DMS53 treated with DMSO at 0.1 percent for 48 hours (cell line): Measurements from ENCODE around the gene KRTAP4-4.
"Not testable (repeated sequence)": the region's sequence is repeated elsewhere in the genome, so short reads cannot be mapped to it uniquely, and the experiment has no call there.

Experiments used
- DNase-seq: peaks from one replicate; lab custom pipeline; 2025; ENCODE audit not compliant: unreplicated experiment; lab: John Stamatoyannopoulos, UW

The KRTAP4-4 gene

GRCh38 chr17:41148971-41149651 lies 11.4 kb downstream of the KRTAP4-4 start:
- DNase-seq = not testable (repeated sequence)

- DNase-seq = no peak
Measured at GRCh38 chr17:41147531-41148204, 12.9 kb downstream of the KRTAP4-4 start.

- DNase-seq = no peak
Measured at GRCh38 chr17:41145261-41145660, 15.3 kb downstream of the KRTAP4-4 start.

- no peak for DNase-seq
Measured at GRCh38 chr17:41144846-41145245, 15.7 kb downstream of the KRTAP4-4 start.

- no peak for DNase-seq
Measured at GRCh38 chr17:41141361-41141760, 19.2 kb downstream of the KRTAP4-4 start.

- no peak for DNase-seq
Measured at GRCh38 chr17:41140360-41141131, 20.0 kb downstream of the KRTAP4-4 start, which contains the start of gene KRTAP4-6. Gene KRTAP4-6, minus strand, starts transcription at chr17:41140544. Its CDS starts 57 bp downstream, at chr17:41140487.

GRCh38 chr17:41139865-41140264 lies 20.7 kb downstream of the KRTAP4-4 start:
- not testable (repeated sequence) for DNase-seq

GRCh38 chr17:41133880-41134735 lies 26.4 kb downstream of the KRTAP4-4 start:
- no peak for DNase-seq

GRCh38 chr17:41131979-41132378 lies 28.6 kb downstream of the KRTAP4-4 start:
- no peak for DNase-seq

- no peak for DNase-seq
Measured at GRCh38 chr17:41127371-41127770, 33.2 kb downstream of the KRTAP4-4 start.

- DNase-seq = no peak
Measured at GRCh38 chr17:41126412-41126811, 34.1 kb downstream of the KRTAP4-4 start.

GRCh38 chr17:41125064-41125463 lies 35.5 kb downstream of the KRTAP4-4 start:
- no peak for DNase-seq

- not testable (repeated sequence) for DNase-seq
Measured at GRCh38 chr17:41123991-41124371, 36.6 kb downstream of the KRTAP4-4 start, which contains the start of gene KRTAP4-12. Gene KRTAP4-12, minus strand, starts transcription at chr17:41124182. Its CDS starts 60 bp downstream, at chr17:41124122.

- not testable (repeated sequence) for DNase-seq
Measured at GRCh38 chr17:41123292-41123990, 37.1 kb downstream of the KRTAP4-4 start.

GRCh38 chr17:41121742-41122141 lies 38.8 kb downstream of the KRTAP4-4 start:
- no peak for DNase-seq

GRCh38 chr17:41119696-41120690 lies 40.6 kb downstream of the KRTAP4-4 start:
- DNase-seq = not testable (repeated sequence)

GRCh38 chr17:41118721-41119120 lies 41.8 kb downstream of the KRTAP4-4 start:
- no peak for DNase-seq

GRCh38 chr17:41117846-41118386 lies 42.6 kb downstream of the KRTAP4-4 start, which contains the start of gene KRTAP4-11:
Gene KRTAP4-11, minus strand, starts transcription at chr17:41118373. Its CDS starts 58 bp downstream, at chr17:41118315.
- DNase-seq = not testable (repeated sequence)
